Urinary bladder (tissue), 4 donors: ENCODE measurements around the gene BACE2. TPM values are rescaled to one million over a fixed set of nuclear protein-coding genes. Genes with fewer than 3 reads are reported as not detected.

Experiments
- DNase-seq: peaks from one replicate; pipeline ENCODE4 v3.0.0-alpha.2; 2015; ENCODE audit errors: extremely low spot score
- H3K27ac ChIP-seq: one replicate; pipeline ENCODE4 v1.5.1; 2013; ENCODE audit warnings: low read depth, mild to moderate bottlenecking, moderate library complexity
- H3K36me3 ChIP-seq: one replicate; pipeline ENCODE4 v1.6.1; 2013; ENCODE audit warnings: mild to moderate bottlenecking, moderate library complexity; ENCODE audit not compliant: insufficient read depth
- H3K4me1 ChIP-seq: one replicate; pipeline ENCODE4 v1.6.1; 2013; ENCODE audit warnings: mild to moderate bottlenecking, moderate library complexity; ENCODE audit not compliant: insufficient read depth
- H3K4me3 ChIP-seq: one replicate; pipeline ENCODE4 v1.5.1; 2013; ENCODE audit warnings: low read depth, low read length
- WGBS: extraction: QIAGEN DNeasy Blood & Tissue Kit; methylation state at CpG from one replicate; pipeline ENCODE4 v1.1.7; 2013; 5-methylcytosine and 5-hydroxymethylcytosine counted together
- polyA plus RNA-seq: library from polyadenylated mRNA; stranded (reverse); fragments of 200-250 nt; gene quantifications from one replicate; pipeline ENCODE4 v1.2.3, GENCODE V29; 2013
- total RNA-seq: library from RNA; depleted of rRNA; stranded (reverse); fragments of >200 nt; gene quantifications from one replicate; pipeline ENCODE4 v1.2.3, GENCODE V29; 2014
- donor health status: healthy with polysubstance abuse.
- donor health status: healthy.

BACE2 gene
- total and polyA plus RNA-seq, 2 donors, result 51.1 to 81.5 TPM

DNA sequence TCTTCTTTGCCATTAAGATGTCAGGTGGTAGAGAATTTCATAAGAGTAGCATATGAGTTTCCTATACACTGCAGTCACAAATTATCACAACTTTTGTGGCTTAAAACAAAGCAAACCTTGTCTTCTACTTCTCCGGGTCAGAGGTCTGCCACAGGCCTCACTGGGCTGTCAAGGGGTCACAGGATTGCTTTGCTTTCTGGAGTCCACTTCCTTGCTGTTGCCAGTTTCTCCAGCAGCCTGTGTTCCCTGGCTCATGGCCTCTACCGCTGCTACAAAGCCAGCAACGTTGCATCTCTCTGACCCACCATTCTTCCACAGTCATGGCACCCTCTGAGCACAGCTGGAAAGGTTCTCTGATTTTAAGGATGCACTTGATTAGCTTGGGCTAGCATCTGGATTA is 6.5 kb upstream of the BACE2 start:
- Histone ChIP-seq H3K27ac (no peak overlapping the region), H3K4me1 (no peaks in the 10 kb centered on the region), H3K36me3 (no peaks in the 10 kb centered on the region), H3K4me3 (no peak overlapping the region)
- WGBS, result 71% methylated on average over 3 of the region's 3 CpGs
- no peak for DNase-seq

DNA sequence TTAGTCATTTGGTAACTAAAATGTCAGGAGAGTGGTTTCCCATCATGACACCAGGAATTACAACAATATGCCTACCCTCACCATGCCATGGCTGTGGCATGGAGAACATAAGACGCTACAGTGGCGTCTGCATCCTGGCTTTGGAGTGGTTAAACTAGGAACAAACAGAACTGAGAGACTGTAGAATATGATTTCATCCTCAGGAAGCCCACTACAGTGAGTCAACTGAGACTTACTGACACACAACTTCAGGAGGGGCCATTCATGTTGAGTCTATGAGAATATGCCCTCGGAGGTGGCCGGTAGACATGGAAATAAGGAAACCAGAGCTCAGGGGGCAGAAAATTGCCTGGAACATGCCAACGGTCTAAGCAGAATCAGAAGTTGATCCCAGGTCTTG is 5.9 kb upstream of the BACE2 start:
- Histone ChIP-seq H3K4me3 (no peak overlapping the region), H3K4me1 (no peaks in the 10 kb centered on the region), H3K27ac (no peak overlapping the region), H3K36me3 (no peaks in the 10 kb centered on the region)
- no peak for DNase-seq
- WGBS, result 88% methylated on average over 5 of the region's 5 CpGs

DNA sequence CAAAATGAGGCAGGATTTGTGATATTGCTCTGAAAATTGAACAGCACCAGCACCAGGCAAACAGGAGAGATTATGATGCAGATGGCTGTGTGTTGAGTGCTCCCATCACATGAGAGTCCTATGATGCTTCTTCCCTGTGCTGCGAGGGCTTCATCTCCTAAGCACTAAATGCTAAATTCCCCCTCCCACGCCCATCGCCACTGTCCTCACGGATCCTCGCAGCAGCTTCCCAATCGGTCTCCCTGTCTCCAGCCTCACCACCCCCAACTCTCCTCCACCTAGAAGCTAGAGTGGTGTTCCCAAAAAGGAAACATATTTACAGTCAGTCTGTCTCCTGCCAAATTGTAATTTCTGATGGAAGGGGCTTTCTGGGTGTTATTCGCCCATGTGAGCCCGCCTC is 4.9 kb upstream of the BACE2 start:
- 88% methylated on average over 8 of the region's 8 CpGs for WGBS
- no peak for DNase-seq
- Histone ChIP-seq H3K4me3 (no peak overlapping the region), H3K4me1 (no peaks in the 10 kb centered on the region), H3K36me3 (no peaks in the 10 kb centered on the region), H3K27ac (no peak overlapping the region)

DNA sequence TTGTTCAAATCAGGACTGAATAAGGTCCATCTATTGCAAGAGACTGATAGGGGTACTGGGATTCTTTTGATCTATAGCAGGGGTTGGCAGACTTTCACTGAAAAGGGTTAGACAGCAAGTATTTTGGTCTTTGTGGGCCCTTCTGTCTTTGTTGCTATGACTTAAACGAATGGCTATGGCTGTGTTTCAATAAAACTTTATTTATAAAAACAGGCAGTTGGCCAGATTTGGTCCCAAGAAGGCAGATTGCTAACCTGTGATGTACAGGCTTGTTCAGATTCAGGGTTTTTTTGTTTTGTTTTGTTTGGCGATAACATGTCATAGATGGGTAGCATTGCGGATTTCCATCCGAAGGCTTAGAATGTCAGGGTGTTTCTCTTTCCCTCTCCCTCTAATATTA is 3.9 kb upstream of the BACE2 start:
- H3K36me3 ChIP-seq, result no peaks in the 10 kb centered on the region
- no peak overlapping the region for H3K27ac ChIP-seq
- no peaks in the 10 kb centered on the region for H3K4me1 ChIP-seq
- H3K4me3 ChIP-seq, result no peak overlapping the region
- WGBS, result 91% methylated on average over 4 of the region's 4 CpGs
- no peak for DNase-seq

DNA sequence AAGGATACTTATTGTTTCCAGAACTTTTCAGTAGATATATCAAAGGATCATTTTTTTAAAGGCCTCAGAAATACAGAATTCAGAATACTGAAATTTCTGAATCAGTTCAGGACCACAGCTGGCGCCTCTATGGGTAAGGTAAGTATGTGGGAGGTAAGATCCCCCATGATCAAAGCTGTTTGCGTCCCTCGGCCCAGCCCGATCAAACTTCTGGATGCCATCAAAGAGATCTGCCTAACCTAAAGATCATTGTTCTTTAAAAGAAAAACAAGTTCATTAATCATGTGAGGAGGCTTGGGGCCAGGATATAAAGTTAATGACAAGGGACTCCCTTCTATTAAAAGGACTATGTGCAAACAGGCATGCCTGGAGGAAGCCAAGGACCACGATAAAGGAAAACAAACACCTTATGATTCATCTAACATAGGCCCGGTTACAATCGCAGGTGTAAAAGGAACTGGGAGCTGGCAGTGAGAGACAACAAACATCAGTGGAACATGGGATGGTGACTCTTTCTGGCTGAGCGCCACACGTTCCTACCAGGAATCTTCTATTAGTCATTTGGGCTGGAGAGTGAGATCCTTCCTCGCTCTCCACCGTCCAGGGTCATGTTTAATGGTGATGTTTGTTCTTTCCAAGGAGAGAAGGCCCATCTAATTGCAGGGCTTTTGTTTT is 2.8 kb upstream of the BACE2 start:
- H3K27ac ChIP-seq, result no peak overlapping the region
- WGBS, result 79% methylated on average over 11 of the region's 11 CpGs
- no peaks in the 10 kb centered on the region for H3K4me1 ChIP-seq
- no peaks in the 10 kb centered on the region for H3K36me3 ChIP-seq
- H3K4me3 ChIP-seq, result no peak overlapping the region
- DNase-seq, result no peak

DNA sequence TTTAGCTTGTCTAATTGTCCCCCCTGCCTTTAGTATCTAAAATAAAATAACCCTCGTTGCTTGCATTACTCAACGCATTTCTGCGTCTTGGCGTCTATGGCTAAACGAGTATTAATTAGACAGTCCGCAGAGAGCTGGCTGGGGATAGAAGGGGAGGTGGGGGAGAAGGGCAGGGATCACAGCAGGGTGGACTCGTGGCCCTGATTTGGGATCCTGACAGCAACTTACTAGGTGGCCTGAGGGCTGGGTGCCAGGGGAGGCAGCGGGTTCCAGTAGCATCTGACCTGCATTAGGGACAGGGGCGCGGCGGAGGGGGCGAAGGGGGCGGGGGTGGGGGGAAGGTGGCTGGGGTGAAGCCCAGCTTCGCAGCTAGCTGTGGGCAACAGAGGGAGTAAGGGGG is 1.1 kb upstream of the BACE2 start:
- Histone ChIP-seq H3K27ac (peak overlapping the region; percentile 89), H3K4me1 (no peaks in the 10 kb centered on the region), H3K4me3 (peak overlapping the region; percentile 93), H3K36me3 (no peaks in the 10 kb centered on the region)
- no peak for DNase-seq
- 7% methylated on average over 14 of the region's 14 CpGs for WGBS

DNA sequence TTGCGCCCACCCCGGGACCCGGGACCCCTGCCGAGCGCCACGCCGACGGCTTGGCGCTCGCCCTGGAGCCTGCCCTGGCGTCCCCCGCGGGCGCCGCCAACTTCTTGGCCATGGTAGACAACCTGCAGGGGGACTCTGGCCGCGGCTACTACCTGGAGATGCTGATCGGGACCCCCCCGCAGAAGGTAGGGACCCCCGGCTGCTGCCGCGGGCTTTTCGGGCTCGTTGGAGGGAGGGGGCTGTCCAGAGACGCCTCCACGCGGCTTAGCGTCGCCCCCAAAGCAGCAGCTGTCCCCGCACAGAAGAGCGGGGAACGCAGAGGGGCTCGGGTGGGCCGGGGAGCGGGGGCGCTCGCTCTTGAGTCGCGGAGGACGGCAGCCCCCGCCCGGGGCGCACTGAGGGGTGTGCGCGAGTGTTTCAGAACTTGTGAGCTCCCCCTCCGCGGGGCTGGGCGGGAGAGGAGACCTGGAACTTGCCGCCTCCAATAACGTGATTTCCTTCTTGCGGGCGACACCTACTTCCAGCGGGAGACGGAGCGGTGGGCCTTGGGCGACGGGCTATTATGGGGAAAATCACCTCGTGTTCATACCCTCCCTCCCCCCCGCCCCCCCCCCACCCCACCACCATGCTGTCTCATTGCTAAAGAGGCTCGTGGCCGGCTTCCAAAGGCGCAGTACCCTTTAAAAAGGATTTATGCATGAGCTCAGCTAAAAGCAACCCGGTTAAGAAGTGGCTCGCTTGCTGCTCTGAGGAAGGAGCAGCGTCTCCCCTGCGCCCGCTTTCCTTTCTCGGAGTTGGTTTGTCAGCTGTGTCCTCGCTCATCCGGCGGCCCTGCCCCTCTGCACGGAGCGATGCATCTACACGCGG is 664 bp downstream of the BACE2 start:
- H3K36me3 ChIP-seq, result no peaks in the 10 kb centered on the region
- WGBS, result under 1% methylated on average over 75 of the region's 75 CpGs
- no peaks in the 10 kb centered on the region for H3K4me1 ChIP-seq

DNA sequence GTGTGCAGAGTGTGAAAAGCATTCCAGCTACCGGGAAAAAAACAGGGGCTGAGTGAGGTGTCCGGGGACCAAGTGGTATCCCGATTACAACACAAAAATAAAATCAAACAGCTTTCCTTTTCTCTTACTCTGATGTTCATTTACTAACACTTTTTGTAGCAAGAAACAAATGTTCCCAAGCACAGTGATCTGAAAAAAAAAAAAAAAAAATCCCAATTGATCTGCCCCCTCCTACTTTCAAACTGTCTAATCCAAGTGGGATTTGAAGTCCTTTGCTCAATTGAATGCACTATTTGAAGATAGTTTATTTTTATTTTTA is 1.3 kb downstream of the BACE2 start:
- no peaks in the 10 kb centered on the region for H3K4me1 ChIP-seq
- 3% methylated on average over 3 of the region's 3 CpGs for WGBS
- no peak overlapping the region for H3K27ac ChIP-seq
- H3K36me3 ChIP-seq, result no peaks in the 10 kb centered on the region
- DNase-seq, result no peak
- H3K4me3 ChIP-seq, result peak overlapping the region; percentile 93

More for the DNA sequence above, 664 bp downstream of the BACE2 start:
- H3K4me3 ChIP-seq, result peak overlapping the region; percentile 93
- peak overlapping the region; percentile 85 for H3K27ac ChIP-seq
- DNase-seq, result no peak

DNA sequence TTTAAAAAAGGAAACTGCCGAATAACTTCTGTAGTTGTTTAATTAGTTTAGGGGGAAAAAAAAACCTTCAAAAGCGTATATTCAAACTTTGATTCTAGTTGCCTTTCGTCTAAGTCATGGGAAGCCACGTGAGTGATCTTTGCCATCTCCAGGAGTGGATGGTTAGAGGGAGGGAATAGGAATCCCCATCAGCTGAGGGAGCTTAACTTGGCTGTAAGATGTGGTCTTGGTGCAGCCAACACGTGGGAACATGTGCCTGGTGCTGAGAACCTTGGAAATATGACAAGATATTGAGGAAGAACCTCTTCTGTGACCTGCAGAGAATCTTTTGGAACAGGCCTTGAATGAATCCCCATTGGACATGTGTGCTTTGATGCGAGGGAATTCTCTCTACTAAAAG is 1.7 kb downstream of the BACE2 start:
- H3K36me3 ChIP-seq, result no peaks in the 10 kb centered on the region
- H3K4me1 ChIP-seq, result no peaks in the 10 kb centered on the region
- 55% methylated on average over 6 of the region's 6 CpGs for WGBS
- H3K27ac ChIP-seq, result no peak overlapping the region
- H3K4me3 ChIP-seq, result no peak overlapping the region
- no peak for DNase-seq

DNA sequence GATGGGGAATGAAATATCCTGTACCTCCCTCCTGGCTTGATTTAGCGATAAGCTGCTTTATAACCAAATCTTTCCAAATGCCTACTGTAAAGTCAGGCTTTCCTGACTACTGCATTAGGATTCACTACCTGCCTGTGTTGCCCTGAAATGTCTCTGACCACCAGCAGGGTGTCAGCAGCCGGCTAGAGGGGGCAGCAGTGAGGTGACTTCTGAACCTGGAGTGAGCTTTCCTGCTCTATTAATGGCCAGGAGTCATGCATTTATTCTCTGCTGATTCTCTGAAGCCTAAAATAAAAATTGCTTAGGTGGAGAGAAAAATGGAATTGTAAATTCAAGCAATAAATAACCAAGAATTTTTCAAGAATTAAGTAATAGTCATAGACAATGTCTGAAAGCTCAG is 2.5 kb downstream of the BACE2 start:
- no peak for DNase-seq

DNA sequence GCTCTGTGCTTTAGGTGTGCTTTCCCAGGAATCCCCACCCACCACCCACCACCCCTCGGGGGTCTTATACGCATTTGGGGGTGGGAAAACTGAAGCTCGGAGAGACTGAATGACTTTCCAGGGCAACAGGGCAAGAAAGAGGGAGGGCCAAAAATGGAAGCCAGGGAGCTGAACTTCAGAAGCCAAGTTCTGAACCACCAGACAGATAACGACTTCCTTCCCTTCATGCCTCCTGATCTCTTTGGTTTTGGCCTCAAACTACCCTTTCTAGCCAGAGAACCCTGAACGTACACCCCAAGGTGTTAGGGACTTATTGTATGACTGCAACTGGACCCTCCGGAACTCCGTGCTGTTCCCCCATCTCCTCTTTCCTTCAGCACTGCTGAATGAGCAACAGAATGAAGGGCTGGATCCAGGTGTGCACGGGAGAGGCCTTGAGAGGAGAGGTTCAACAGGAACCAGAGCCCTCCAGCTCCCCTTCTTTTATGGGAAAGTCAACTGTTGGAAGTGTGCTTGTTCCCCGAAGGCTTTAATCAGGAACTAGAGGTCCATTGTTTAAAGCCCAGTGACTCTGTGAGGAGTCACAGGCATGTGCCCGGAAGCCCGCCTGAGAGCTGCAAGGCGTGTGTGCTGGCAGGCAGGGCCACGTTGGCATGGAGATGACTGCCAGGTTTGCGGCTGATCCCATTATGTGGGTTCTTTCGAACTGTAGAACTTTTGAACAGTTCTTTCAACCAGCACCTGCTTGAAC is 3.1 kb downstream of the BACE2 start:
- DNase-seq, result no peak
- no peak overlapping the region for H3K4me3 ChIP-seq
- no peak overlapping the region for H3K27ac ChIP-seq
- no peaks in the 10 kb centered on the region for H3K4me1 ChIP-seq
- H3K36me3 ChIP-seq, result no peaks in the 10 kb centered on the region
- WGBS, result 71% methylated on average over 15 of the region's 15 CpGs

More for the DNA sequence above, 2.5 kb downstream of the BACE2 start:
- 48% methylated on average over 2 of the region's 2 CpGs for WGBS
- H3K4me1 ChIP-seq, result no peaks in the 10 kb centered on the region
- no peak overlapping the region for H3K27ac ChIP-seq
- H3K4me3 ChIP-seq, result no peak overlapping the region
- H3K36me3 ChIP-seq, result no peaks in the 10 kb centered on the region

DNA sequence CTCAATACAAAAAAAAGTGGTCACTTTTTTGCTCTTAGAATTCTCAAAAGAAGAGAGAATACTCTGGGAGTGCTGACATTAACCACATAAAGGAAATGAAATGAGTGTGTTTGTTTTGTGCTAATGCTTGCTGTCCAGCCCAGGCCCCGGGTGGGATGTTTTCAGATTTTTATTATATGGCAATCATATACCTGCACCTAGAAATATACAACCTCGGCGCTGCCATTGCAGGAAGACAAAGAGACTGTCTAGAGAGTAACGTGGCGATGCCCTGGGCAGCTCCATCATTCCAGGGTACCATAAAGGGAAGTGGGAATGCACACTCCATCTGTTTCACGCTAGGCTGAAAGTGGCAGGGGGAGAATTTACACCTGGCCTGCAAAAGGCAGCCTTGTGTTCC is 7.1 kb downstream of the BACE2 start:
- no peaks in the 10 kb centered on the region for H3K4me1 ChIP-seq
- H3K27ac ChIP-seq, result no peak overlapping the region
- DNase-seq, result no peak
- WGBS, result 89% methylated on average over 6 of the region's 6 CpGs
- H3K36me3 ChIP-seq, result no peaks in the 10 kb centered on the region
- no peak overlapping the region for H3K4me3 ChIP-seq

DNA sequence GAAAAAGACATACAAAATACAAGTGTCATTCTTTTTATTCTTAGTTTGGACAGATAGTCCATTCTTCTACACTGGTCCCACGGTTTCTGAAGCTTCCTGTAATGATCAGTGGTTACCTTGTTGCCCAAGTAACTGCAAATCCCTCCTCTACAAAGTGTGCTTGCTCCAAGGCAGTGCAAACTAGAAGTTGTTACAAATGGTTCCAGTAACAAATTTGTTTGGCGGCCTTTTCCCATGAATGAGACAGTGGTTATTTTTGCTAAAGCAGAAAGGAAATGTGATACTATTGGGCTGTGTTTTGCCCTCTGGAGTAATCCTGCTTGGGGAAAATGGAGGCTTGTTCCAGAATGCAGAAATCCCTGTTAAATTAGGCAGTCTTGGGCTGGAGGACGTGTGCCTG is 8.9 kb downstream of the BACE2 start:
- no peak overlapping the region for H3K27ac ChIP-seq
- H3K4me3 ChIP-seq, result no peak overlapping the region
- H3K36me3 ChIP-seq, result no peaks in the 10 kb centered on the region
- H3K4me1 ChIP-seq, result no peaks in the 10 kb centered on the region
- 77% methylated on average over 3 of the region's 3 CpGs for WGBS
- no peak for DNase-seq

DNA sequence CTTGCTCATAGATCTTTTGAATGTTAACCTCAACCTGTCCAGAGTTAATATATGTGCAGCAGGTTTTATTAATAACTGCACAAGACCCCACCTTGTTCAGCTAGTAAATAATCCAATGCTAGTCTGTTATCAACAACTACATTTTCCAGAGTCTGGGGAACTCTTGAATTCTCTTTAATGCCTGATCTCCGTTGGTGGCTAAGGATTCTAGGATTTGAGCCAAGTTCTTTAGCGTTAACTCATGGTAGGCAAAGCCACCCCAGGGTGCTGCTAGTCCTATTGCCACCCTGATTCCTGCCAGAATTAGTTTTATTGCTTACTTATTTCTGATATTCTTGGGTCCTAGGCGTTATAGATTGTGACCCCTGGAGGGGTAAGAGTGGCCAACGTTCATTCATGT is 12.8 kb downstream of the BACE2 start:
- WGBS, result 66% methylated on average over 4 of the region's 4 CpGs
- no peaks in the 10 kb centered on the region for H3K4me1 ChIP-seq
- no peaks in the 10 kb centered on the region for H3K36me3 ChIP-seq
- no peak overlapping the region for H3K4me3 ChIP-seq
- H3K27ac ChIP-seq, result no peak overlapping the region
- DNase-seq, result no peak
